ENCODE measurements around the gene ABCF2. TPM values are rescaled to one million over a fixed set of nuclear protein-coding genes. Genes with fewer than 3 reads are reported as not detected.

The ABCF2 gene
- polyA plus RNA-seq, 1 of the 3 experiments (the other 2 are of a cell fraction): 75.4 TPM

- H2AFZ ChIP-seq (ENCODE audit: low read depth): no peak overlapping the region
- H3K4me1 ChIP-seq (ENCODE audit: control insufficient read depth in 1 of 2, insufficient read depth in 2 of 2, low read depth in 1 of 2, low read length in 1 of 2): peaks cover 0 to 14% of the 10 kb centered on the region in 2 experiments; a peak in 1 of 4 replicates
- H3K9me2 ChIP-seq: no peaks in the 10 kb centered on the region
- H3F3A ChIP-seq (replicated peaks; ENCODE audit: insufficient read depth): no peaks in the 10 kb centered on the region
- H3K9ac ChIP-seq: no peak overlapping the region
- WGBS (ENCODE audit: low lambda C conversion rate): 80% methylated on average over 3 of the region's 5 CpGs
- ChIA-PET POLR2A (no interaction called here), CTCF (interaction anchor here (1.0 to 2.6 kb wide), 2 partner anchors 27 to 40 kb away, joined by 3 to 9 read pairs; no protein-coding TSS in a partner anchor)
- H3K27ac ChIP-seq (ENCODE audit: low read depth in 2 of 2, low read length in 1 of 2): no peak overlapping the region
- no peaks in the 10 kb centered on the region for H3K9me3 ChIP-seq
- DNase-seq: no peak
- no peaks in the 10 kb centered on the region for H4K20me1 ChIP-seq (ENCODE audit: insufficient read depth)
- no peak overlapping the region for H3K4me2 ChIP-seq
- no peaks in the 10 kb centered on the region for H3K36me3 ChIP-seq (replicated peaks in 1 of 2; ENCODE audit: control insufficient read depth in 1 of 2, insufficient read depth in 2 of 2, low read length in 1 of 2)
- H3K79me2 ChIP-seq (ENCODE audit: insufficient read depth): no peaks in the 10 kb centered on the region
- no peaks in the 10 kb centered on the region for H3K27me3 ChIP-seq (ENCODE audit: insufficient read depth)
- no peak overlapping the region for H3K4me3 ChIP-seq (ENCODE audit: low read depth in 2 of 2, low read length in 1 of 2)
- TF ChIP-seq SIN3A (IDR thresholded peaks at IDR 0.05; ENCODE audit: borderline replicate concordance, low read depth, low read length) (no peak), RFX5 (IDR thresholded peaks at IDR 0.05; ENCODE audit: low read length) (no peak), POLR2AphosphoS5 (IDR thresholded peaks at IDR 0.05; ENCODE audit: low read depth, low read length) (no peak), CTCF (IDR thresholded peaks at IDR 0.05) (no peak), REST (IDR thresholded peaks at IDR 0.05; ENCODE audit: low read depth, low read length) (no peak), PBX3 (IDR thresholded peaks at IDR 0.05) (no peak), TAF1 (IDR thresholded peaks at IDR 0.05; ENCODE audit: borderline replicate concordance, low read depth, low read length) (no peak), GABPA (IDR thresholded peaks at IDR 0.05; ENCODE audit: low read depth) (no peak), USF2 (IDR thresholded peaks at IDR 0.05; ENCODE audit: borderline replicate concordance, low read depth, low read length) (no peak), EZH2phosphoT487 (IDR thresholded peaks at IDR 0.05; ENCODE audit: borderline replicate concordance, low read depth) (no peak), NFIC (IDR thresholded peaks at IDR 0.05; ENCODE audit: borderline replicate concordance) (no peak), ZBTB33 (IDR thresholded peaks at IDR 0.05; ENCODE audit: borderline replicate concordance, low read depth) (no peak), MAX (IDR thresholded peaks at IDR 0.05; ENCODE audit: low read depth) (no peak), RAD21 (IDR thresholded peaks at IDR 0.05; ENCODE audit: low read length) (no peak), CHD2 (IDR thresholded peaks at IDR 0.05; ENCODE audit: low read length, partially characterized antibody) (no peak), RCOR1 (IDR thresholded peaks at IDR 0.05; ENCODE audit: low read length) (no peak), MXI1 (IDR thresholded peaks at IDR 0.05; ENCODE audit: low read depth, low read length) (no peak), FOXJ3 (CRISPR knock-in tag; IDR thresholded peaks at IDR 0.05) (no peak), YY1 (IDR thresholded peaks at IDR 0.05; ENCODE audit: low read depth) (no peak)
Observed at GRCh38 chr7:151264615-151265014, 37.6 kb upstream of the ABCF2 start.

Data from SK-N-SH (cell line).